Liver (tissue), 9 donors: Measurements from ENCODE around the gene CHKB. TPM values are rescaled to one million over a fixed set of nuclear protein-coding genes. Genes with fewer than 3 reads are reported as not detected.

ENCODE experiments used
- DNase-seq: peaks from one replicate; pipeline ENCODE4 v3.0.0-alpha.2; 2017; ENCODE audit warnings: low spot score
- H3K27ac ChIP-seq, 2 donors: one replicate each; pipeline ENCODE4 v1.7.0; 2013; ENCODE audit warnings: inconsistent platforms in 2 of 2, low read length in 2 of 2, control low read depth in 1 of 2, low read depth in 1 of 2, mild to moderate bottlenecking in 1 of 2
- H3K27me3 ChIP-seq, 4 donors: one replicate each; pipeline versions ENCODE4 v1.6.1 to v1.7.0; 2013; ENCODE audit warnings: low read length in 3 of 4, inconsistent platforms in 1 of 4, mild to moderate bottlenecking in 1 of 4, moderate library complexity in 1 of 4; ENCODE audit not compliant: control insufficient read depth in 4 of 4, insufficient read depth in 4 of 4
- H3K36me3 ChIP-seq, 4 donors: one replicate each; pipeline versions ENCODE4 v1.6.1 to v1.7.0; 2013; ENCODE audit warnings: low read length in 3 of 4, mild to moderate bottlenecking in 3 of 4, low read depth in 1 of 4, moderate library complexity in 1 of 4; ENCODE audit not compliant: control insufficient read depth in 4 of 4, insufficient read depth in 3 of 4
- H3K4me1 ChIP-seq, 4 donors: one replicate each; pipeline versions ENCODE4 v1.6.1 to v1.7.0; 2013; ENCODE audit warnings: low read length in 3 of 4, mild to moderate bottlenecking in 3 of 4, moderate library complexity in 1 of 4; ENCODE audit not compliant: control insufficient read depth in 4 of 4, insufficient read depth in 4 of 4
- H3K4me3 ChIP-seq, 3 donors: one replicate each; pipeline versions ENCODE4 v1.6.1 to v1.7.0; 2013; ENCODE audit warnings: low read length in 3 of 3, control low read depth in 1 of 3, low read depth in 1 of 3, mild to moderate bottlenecking in 1 of 3
- H3K9ac ChIP-seq, 2 donors: one replicate each; pipeline ENCODE4 v1.7.0; 2013; ENCODE audit warnings: low read length in 2 of 2, mild to moderate bottlenecking in 2 of 2, moderate library complexity in 2 of 2, control low read depth in 1 of 2, low read depth in 1 of 2
- H3K9me3 ChIP-seq, 4 donors: one replicate each; pipeline versions ENCODE4 v1.6.1 to v1.7.0; 2013; ENCODE audit warnings: low read length in 3 of 4; ENCODE audit not compliant: control insufficient read depth in 4 of 4
- CTCF ChIP-seq: fragments of 150-350 bp; IDR thresholded peaks from 2 replicates; pipeline ENCODE4 v1.5.1; 2017; ENCODE audit warnings: improper control_type of control experiment, low read depth, low read length; ENCODE audit not compliant: missing input control
- EGR1 ChIP-seq, 2 donors: IDR thresholded peaks; 2 replicates each; pipeline ENCODE4 v1.6.1; 2016 to 2018; ENCODE audit warnings: antibody characterized with exemption in 2 of 2, low read depth in 2 of 2
- FOXA1 ChIP-seq: IDR thresholded peaks from 2 replicates; pipeline ENCODE4 v1.6.1; 2016; ENCODE audit warnings: antibody characterized with exemption
- FOXA2 ChIP-seq: IDR thresholded peaks from 2 replicates; pipeline ENCODE4 v1.6.1; 2016; ENCODE audit warnings: antibody characterized with exemption
- GABPA ChIP-seq, 2 donors: IDR thresholded peaks in 1 of 2; conservative IDR thresholded peaks in 1 of 2; 2 replicates each; pipeline ENCODE4 v1.6.1; 2016; ENCODE audit warnings: antibody characterized with exemption in 2 of 2, mild to moderate bottlenecking in 1 of 2, moderate library complexity in 1 of 2
- HNF4A ChIP-seq, 2 donors: conservative IDR thresholded peaks; 2 replicates each; pipeline ENCODE4 v1.6.1; 2016; ENCODE audit warnings: antibody characterized with exemption in 2 of 2, mild to moderate bottlenecking in 2 of 2
- HNF4G ChIP-seq: IDR thresholded peaks from 2 replicates; pipeline ENCODE4 v1.6.1; 2016; ENCODE audit warnings: antibody characterized with exemption
- JUND ChIP-seq, 2 donors: IDR thresholded peaks; 2 replicates each; pipeline ENCODE4 v1.6.1; 2016; ENCODE audit warnings: antibody characterized with exemption in 2 of 2
- NR2F2 ChIP-seq: IDR thresholded peaks from 2 replicates; pipeline ENCODE4 v1.6.1; 2016; ENCODE audit warnings: antibody characterized with exemption
- RAD21 ChIP-seq, 2 donors: IDR thresholded peaks; 2 replicates each; pipeline ENCODE4 v1.6.1; 2016; ENCODE audit warnings: antibody characterized with exemption in 2 of 2, mild to moderate bottlenecking in 2 of 2
- RXRA ChIP-seq, 2 donors: IDR thresholded peaks; 2 replicates each; pipeline ENCODE4 v1.6.1; 2017 to 2018; ENCODE audit warnings: antibody characterized with exemption in 2 of 2, mild to moderate bottlenecking in 1 of 2
- SP1 ChIP-seq: IDR thresholded peaks from 2 replicates; pipeline ENCODE4 v1.6.1; 2018; ENCODE audit warnings: antibody characterized with exemption, mild to moderate bottlenecking
- TAF1 ChIP-seq: conservative IDR thresholded peaks from 2 replicates; pipeline ENCODE4 v1.6.1; 2016; ENCODE audit warnings: antibody characterized with exemption, mild to moderate bottlenecking
- YY1 ChIP-seq: IDR thresholded peaks from 2 replicates; pipeline ENCODE4 v1.6.1; 2016; ENCODE audit warnings: antibody characterized with exemption, mild to moderate bottlenecking
- WGBS: extraction: QIAGEN DNeasy Blood & Tissue Kit; methylation state at CpG from one replicate; pipeline ENCODE4 v1.1.7; 2013; 5-methylcytosine and 5-hydroxymethylcytosine counted together
- polyA plus RNA-seq, 2 donors: library from polyadenylated mRNA; stranded (reverse) in 1 of 2; unstranded in 1 of 2; fragments of 200-250 nt in 1 of 2; fragments of >200 nt in 1 of 2; fragmentation: Nextera tagmentation in 1 of 2; extraction: Ambion mirVana in 1 of 2; gene quantifications; one replicate each; pipeline versions ENCODE4 v1.2.1 to v1.2.3, GENCODE V29; 2013 to 2015
- total RNA-seq, 2 donors: library from RNA; depleted of rRNA; stranded (reverse); fragments of >200 nt; gene quantifications; one replicate each; pipeline ENCODE4 v1.2.3, GENCODE V29; 2014
- TF ChIP-seq, protein P1 (sequence below): IDR thresholded peaks from 2 replicates; pipeline ENCODE4 v1.6.1; 2016; ENCODE audit warnings: antibody characterized with exemption, mild to moderate bottlenecking
- TF ChIP-seq, protein P2 (sequence below): IDR thresholded peaks from 2 replicates; pipeline ENCODE4 v1.6.1; 2016; ENCODE audit warnings: antibody characterized with exemption
- TF ChIP-seq, protein P3 (sequence below): IDR thresholded peaks from 2 replicates; pipeline ENCODE4 v1.6.1; 2016; ENCODE audit warnings: antibody characterized with exemption
- TF ChIP-seq, protein P4 (sequence below): IDR thresholded peaks from 2 replicates; pipeline ENCODE4 v1.6.1; 2016; ENCODE audit warnings: antibody characterized with exemption
- donor health status: healthy.
- donor health status: healthy.
- donor health status: healthy.
- donor health status: healthy.
- donor health status: healthy.

CHKB gene
- total and polyA plus RNA-seq, 4 donors = 17.9 to 24.2 (median 20.6) TPM

GRCh38 chr22:50569041-50569459 lies 13.6 kb downstream of the CHKB start (continued):
- no peak for TF ChIP-seq EGR1 (IDR thresholded peaks at IDR 0.05; ENCODE audit: low read depth in 2 of 2)
- peak; percentile 84 for TF ChIP-seq SP1

DNA sequence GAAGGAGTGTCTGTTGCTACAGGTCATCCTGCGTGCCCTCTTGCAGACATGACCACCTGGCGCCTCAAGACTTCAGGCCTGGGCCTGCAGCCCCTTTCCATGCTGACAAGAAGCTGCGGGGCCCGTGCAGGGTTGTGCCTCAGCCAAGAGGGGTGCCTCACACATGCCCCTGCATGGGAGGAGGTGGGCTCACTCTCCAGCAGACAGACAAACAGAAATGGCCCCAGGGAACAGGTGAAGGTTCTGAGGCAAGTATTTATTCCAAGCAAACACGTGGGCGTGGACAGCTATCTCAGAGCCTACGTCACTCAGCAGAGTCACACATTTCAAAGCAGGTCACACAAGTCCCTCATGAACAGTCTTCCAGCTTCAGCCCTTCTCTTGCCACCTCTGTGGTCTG lies 14.0 kb downstream of the CHKB start:
- TF ChIP-seq EGR1 (IDR thresholded peaks at IDR 0.05; ENCODE audit: low read depth in 2 of 2) (peak; percentile 91), FOXA1 (peak; percentile 12), YY1 (peak; percentile 79), SP1 (no peak), JUND (IDR thresholded peaks at IDR 0.05) (peak in 1 of 2 donors; percentile 16), FOXA2 (no peak)
- TF ChIP-seq, protein P1, sequence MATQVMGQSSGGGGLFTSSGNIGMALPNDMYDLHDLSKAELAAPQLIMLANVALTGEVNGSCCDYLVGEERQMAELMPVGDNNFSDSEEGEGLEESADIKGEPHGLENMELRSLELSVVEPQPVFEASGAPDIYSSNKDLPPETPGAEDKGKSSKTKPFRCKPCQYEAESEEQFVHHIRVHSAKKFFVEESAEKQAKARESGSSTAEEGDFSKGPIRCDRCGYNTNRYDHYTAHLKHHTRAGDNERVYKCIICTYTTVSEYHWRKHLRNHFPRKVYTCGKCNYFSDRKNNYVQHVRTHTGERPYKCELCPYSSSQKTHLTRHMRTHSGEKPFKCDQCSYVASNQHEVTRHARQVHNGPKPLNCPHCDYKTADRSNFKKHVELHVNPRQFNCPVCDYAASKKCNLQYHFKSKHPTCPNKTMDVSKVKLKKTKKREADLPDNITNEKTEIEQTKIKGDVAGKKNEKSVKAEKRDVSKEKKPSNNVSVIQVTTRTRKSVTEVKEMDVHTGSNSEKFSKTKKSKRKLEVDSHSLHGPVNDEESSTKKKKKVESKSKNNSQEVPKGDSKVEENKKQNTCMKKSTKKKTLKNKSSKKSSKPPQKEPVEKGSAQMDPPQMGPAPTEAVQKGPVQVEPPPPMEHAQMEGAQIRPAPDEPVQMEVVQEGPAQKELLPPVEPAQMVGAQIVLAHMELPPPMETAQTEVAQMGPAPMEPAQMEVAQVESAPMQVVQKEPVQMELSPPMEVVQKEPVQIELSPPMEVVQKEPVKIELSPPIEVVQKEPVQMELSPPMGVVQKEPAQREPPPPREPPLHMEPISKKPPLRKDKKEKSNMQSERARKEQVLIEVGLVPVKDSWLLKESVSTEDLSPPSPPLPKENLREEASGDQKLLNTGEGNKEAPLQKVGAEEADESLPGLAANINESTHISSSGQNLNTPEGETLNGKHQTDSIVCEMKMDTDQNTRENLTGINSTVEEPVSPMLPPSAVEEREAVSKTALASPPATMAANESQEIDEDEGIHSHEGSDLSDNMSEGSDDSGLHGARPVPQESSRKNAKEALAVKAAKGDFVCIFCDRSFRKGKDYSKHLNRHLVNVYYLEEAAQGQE = peak; percentile 89
- 47% methylated on average over 7 of the region's 7 CpGs for WGBS
- peak overlapping the region; percentile 96 to 97 for H3K27ac ChIP-seq
- H3K4me3 ChIP-seq = no peak overlapping the region
- no peaks in the 10 kb centered on the region for H3K27me3 ChIP-seq
- peaks cover 12 to 43% (median 25%) of the 10 kb centered on the region in 4 donors for H3K4me1 ChIP-seq
- peak overlapping the region in 1 of 2 donors; percentile 1 for H3K9ac ChIP-seq
- no peak for DNase-seq
- peaks cover 0 to 17% (median 0%) of the 10 kb centered on the region in 4 donors for H3K36me3 ChIP-seq
- no peaks in the 10 kb centered on the region for H3K9me3 ChIP-seq

DNA sequence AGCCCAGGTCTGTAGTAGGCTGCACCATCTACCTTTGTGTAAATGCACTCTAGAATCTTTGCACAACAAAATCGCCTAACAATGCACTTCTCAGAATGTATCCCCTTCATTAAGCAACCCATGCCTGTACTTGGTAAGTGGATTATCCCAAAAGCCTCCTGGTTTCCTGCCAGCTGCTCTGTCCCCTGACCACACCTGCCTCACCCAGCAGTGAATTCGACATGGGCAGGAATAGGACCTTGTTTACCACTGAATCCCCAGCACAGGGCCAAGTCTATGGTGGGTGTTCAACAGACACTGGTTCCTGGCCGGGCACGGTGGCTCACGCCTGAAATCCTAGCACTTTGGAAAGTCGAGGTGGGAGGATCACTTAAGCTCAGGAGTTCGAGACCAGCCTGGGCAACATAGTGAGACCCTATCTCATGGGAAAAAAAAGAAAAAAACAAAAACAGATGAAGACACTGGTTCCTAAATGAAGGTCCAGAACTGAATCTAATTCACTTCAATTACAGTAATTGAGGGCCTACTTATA lies 14.9 kb downstream of the CHKB start:
- TF ChIP-seq EGR1 (IDR thresholded peaks at IDR 0.05; ENCODE audit: low read depth in 2 of 2) = no peak
- no peak for TF ChIP-seq HNF4A (conservative IDR thresholded peaks at IDR 0.05)
- TF ChIP-seq, protein P1 = no peak
- no peak for TF ChIP-seq YY1
- TF ChIP-seq HNF4G = no peak
- no peak for TF ChIP-seq NR2F2
- TF ChIP-seq JUND (IDR thresholded peaks at IDR 0.05) = no peak
- no peak for TF ChIP-seq GABPA (IDR thresholded peaks at IDR 0.05 in 1 of 2, conservative IDR thresholded peaks at IDR 0.05 in 1 of 2)
- no peak for TF ChIP-seq RXRA (IDR thresholded peaks at IDR 0.05)
- TF ChIP-seq, protein P2, sequence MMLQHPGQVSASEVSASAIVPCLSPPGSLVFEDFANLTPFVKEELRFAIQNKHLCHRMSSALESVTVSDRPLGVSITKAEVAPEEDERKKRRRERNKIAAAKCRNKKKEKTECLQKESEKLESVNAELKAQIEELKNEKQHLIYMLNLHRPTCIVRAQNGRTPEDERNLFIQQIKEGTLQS = no peak
- TF ChIP-seq RAD21 (IDR thresholded peaks at IDR 0.05) = no peak
- no peak for TF ChIP-seq SP1
- no peak for TF ChIP-seq TAF1
- TF ChIP-seq, protein P3, sequence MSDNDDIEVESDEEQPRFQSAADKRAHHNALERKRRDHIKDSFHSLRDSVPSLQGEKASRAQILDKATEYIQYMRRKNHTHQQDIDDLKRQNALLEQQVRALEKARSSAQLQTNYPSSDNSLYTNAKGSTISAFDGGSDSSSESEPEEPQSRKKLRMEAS = no peak
- no peak for TF ChIP-seq CTCF
- TF ChIP-seq FOXA2 = no peak
- TF ChIP-seq FOXA1 = no peak
- TF ChIP-seq, protein P4, sequence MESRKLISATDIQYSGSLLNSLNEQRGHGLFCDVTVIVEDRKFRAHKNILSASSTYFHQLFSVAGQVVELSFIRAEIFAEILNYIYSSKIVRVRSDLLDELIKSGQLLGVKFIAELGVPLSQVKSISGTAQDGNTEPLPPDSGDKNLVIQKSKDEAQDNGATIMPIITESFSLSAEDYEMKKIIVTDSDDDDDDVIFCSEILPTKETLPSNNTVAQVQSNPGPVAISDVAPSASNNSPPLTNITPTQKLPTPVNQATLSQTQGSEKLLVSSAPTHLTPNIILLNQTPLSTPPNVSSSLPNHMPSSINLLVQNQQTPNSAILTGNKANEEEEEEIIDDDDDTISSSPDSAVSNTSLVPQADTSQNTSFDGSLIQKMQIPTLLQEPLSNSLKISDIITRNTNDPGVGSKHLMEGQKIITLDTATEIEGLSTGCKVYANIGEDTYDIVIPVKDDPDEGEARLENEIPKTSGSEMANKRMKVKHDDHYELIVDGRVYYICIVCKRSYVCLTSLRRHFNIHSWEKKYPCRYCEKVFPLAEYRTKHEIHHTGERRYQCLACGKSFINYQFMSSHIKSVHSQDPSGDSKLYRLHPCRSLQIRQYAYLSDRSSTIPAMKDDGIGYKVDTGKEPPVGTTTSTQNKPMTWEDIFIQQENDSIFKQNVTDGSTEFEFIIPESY = no peak
- peaks cover 0 to 17% (median 0%) of the 10 kb centered on the region in 4 donors for H3K36me3 ChIP-seq
- H3K27me3 ChIP-seq = no peaks in the 10 kb centered on the region
- H3K4me3 ChIP-seq = no peak overlapping the region
- no peaks in the 10 kb centered on the region for H3K9me3 ChIP-seq
- H3K27ac ChIP-seq = peak overlapping the region; percentile 96 to 97
- H3K4me1 ChIP-seq = peaks cover 12 to 43% (median 22%) of the 10 kb centered on the region in 4 donors
- WGBS = 84% methylated on average over 7 of the region's 7 CpGs
- H3K9ac ChIP-seq = no peak overlapping the region
- no peak for DNase-seq
